K562 (cell line): ENCODE results near the gene GAL3ST3. TPM values are rescaled to one million over a fixed set of nuclear protein-coding genes. Genes with fewer than 3 reads are reported as not detected.

Experiments used
- BRD9 ChIP-seq: fragments of 450-650 bp; IDR thresholded peaks from 2 replicates; pipeline ENCODE4 v1.6.1; 2018; ENCODE audit warnings: low read depth; ENCODE audit not compliant: partially characterized antibody
- CCNT2 ChIP-seq: IDR thresholded peaks from 2 replicates; pipeline ENCODE4 v1.6.1; 2011; ENCODE audit warnings: borderline replicate concordance, low read depth, mild to moderate bottlenecking, moderate library complexity, mixed read lengths, low read length; ENCODE audit not compliant: insufficient read length; ENCODE audit errors: extremely low read depth
- HMG20B ChIP-seq: fragments of 250-450 bp; sonication (Bioruptor Pico); IDR thresholded peaks from 2 replicates; pipeline ENCODE4 v1.5.0; 2021; ENCODE audit warnings: mild to moderate bottlenecking
- NFATC3 ChIP-seq: fragments of 450-650 bp; IDR thresholded peaks from 2 replicates; pipeline ENCODE4 v1.6.1; 2017; ENCODE audit warnings: mild to moderate bottlenecking
- RBBP5 ChIP-seq: fragments of 200-600 bp; sonication (generic); IDR thresholded peaks from 2 replicates; pipeline ENCODE4 v1.6.1; 2012; ENCODE audit warnings: borderline replicate concordance, mild to moderate bottlenecking, low read length, control low read depth, inconsistent platforms; ENCODE audit not compliant: insufficient read depth, poor library complexity, severe bottlenecking
- REST ChIP-seq, 2 experiments: fragments of 450-650 bp; formaldehyde crosslinking in 1 of 2; IDR thresholded peaks; 2 replicates each; pipeline versions ENCODE4 v1.4.0 to v1.6.1; 2014 to 2020; ENCODE audit warnings: mild to moderate bottlenecking in 2 of 2, borderline replicate concordance in 1 of 2, low read depth in 1 of 2
- SIN3B ChIP-seq: fragments of 450-650 bp; IDR thresholded peaks from 2 replicates; pipeline ENCODE4 v1.6.1; 2017; ENCODE audit warnings: low read depth, mild to moderate bottlenecking, moderate library complexity
- SMARCA4 ChIP-seq: fragments of 450-650 bp; IDR thresholded peaks from 2 replicates; pipeline ENCODE4 v1.6.1; 2016
- TARDBP ChIP-seq: fragments of 450-650 bp; IDR thresholded peaks from 2 replicates; pipeline ENCODE4 v1.6.1; 2016
- TBL1XR1 ChIP-seq, 2 experiments: IDR thresholded peaks; 2 replicates each; pipeline ENCODE4 v1.6.1; 2012; ENCODE audit warnings: improper control_type of control experiment in 2 of 2, low read length in 2 of 2, mild to moderate bottlenecking in 1 of 2
- TCF7 ChIP-seq: sonication (generic); IDR thresholded peaks from 2 replicates; pipeline ENCODE4 v1.6.1; 2016; ENCODE audit warnings: antibody characterized with exemption, borderline replicate concordance
- ZBTB5 ChIP-seq: fragments of 450-650 bp; IDR thresholded peaks from 2 replicates; pipeline ENCODE4 v1.6.1; 2017; ENCODE audit warnings: antibody characterized with exemption
- ZNF197 ChIP-seq: fragments of 200-800 bp; sonication (Bioruptor generic); IDR thresholded peaks from 2 replicates; pipeline ENCODE4 v1.6.1; 2016; ENCODE audit warnings: low read depth, missing genetic modification characterization, missing compliant biosample characterization
- ZNF780A ChIP-seq: fragments of 250-450 bp; sonication (Bioruptor Pico); IDR thresholded peaks from 2 replicates; pipeline ENCODE4 v1.5.0; 2021; ENCODE audit warnings: mild to moderate bottlenecking
- ZNF785 ChIP-seq: fragments of 250-450 bp; sonication (Bioruptor Pico); IDR thresholded peaks from 2 replicates; pipeline ENCODE4 v1.4.0; 2020; ENCODE audit warnings: mild to moderate bottlenecking
- polyA plus RNA-seq, 8 experiments: library from polyadenylated mRNA; depleted of rRNA in 4 of 8; stranded (reverse) in 5 of 8; unstranded in 3 of 8; fragments of >200 nt; fragmentation: Nextera tagmentation in 2 of 8; fragmentation: Illumina TruSeq in 1 of 8; extraction: Ambion mirVana in 2 of 8; extraction: Trizol in 1 of 8; gene quantifications; 2 replicates each; pipeline versions ENCODE4 v1.2.1 to v1.2.3, GENCODE V29; 2011 to 2014; ENCODE audit warnings: inconsistent platforms in 1 of 8, missing spikeins in 1 of 8
- total RNA-seq, 7 experiments: library from RNA; depleted of rRNA in 6 of 7; stranded (reverse); fragments of >200 nt in 6 of 7; fragmentation: Illumina TruSeq in 2 of 7; extraction: Trizol in 2 of 7; gene quantifications; 2 replicates each; pipeline versions ENCODE4 v1.2.1 to v1.2.3, GENCODE V29; 2011 to 2021; ENCODE audit warnings: low replicate concordance in 1 of 7
- TF ChIP-seq, protein P1 (sequence below): fragments of 450-650 bp; IDR thresholded peaks from 2 replicates; pipeline ENCODE4 v1.6.1; 2017; ENCODE audit warnings: mild to moderate bottlenecking, moderate library complexity

The GAL3ST3 gene
- total and polyA plus RNA-seq, 9 of the 15 experiments (the other 6 are each of a cell fraction or from before 2014, with no cell fraction given): not detected

GRCh38 chr11:66069715-66070603 is 21.0 kb upstream of the GAL3ST3 start, which contains the start of gene PACS1 (continued):
- TF ChIP-seq BRD9 (no peak), SIN3B (0 out of 2 replicates have a peak, but pooled peaks have one; percentile 56), ZNF197 (CRISPR knock-in tag) (no peak), SMARCA4 (no peak), CCNT2 (peak; percentile 73), NFATC3 (no peak), TCF7 (no peak), ZNF780A (CRISPR knock-in tag) (no peak), TBL1XR1 (IDR thresholded peaks at IDR 0.05; ENCODE audit: low read length in 2 of 2) (no peak), REST (IDR thresholded peaks at IDR 0.05; ENCODE audit: borderline replicate concordance) (no peak), REST (CRISPR knock-in tag; IDR thresholded peaks at IDR 0.05; ENCODE audit: low read depth) (peak; percentile 79; the same call in 1 of the 2 replicates), HMG20B (CRISPR knock-in tag) (no peak), TARDBP (no peak), ZBTB5 (no peak), ZNF785 (CRISPR knock-in tag) (no peak), RBBP5 (peak; percentile 46)
- TF ChIP-seq, protein P1, sequence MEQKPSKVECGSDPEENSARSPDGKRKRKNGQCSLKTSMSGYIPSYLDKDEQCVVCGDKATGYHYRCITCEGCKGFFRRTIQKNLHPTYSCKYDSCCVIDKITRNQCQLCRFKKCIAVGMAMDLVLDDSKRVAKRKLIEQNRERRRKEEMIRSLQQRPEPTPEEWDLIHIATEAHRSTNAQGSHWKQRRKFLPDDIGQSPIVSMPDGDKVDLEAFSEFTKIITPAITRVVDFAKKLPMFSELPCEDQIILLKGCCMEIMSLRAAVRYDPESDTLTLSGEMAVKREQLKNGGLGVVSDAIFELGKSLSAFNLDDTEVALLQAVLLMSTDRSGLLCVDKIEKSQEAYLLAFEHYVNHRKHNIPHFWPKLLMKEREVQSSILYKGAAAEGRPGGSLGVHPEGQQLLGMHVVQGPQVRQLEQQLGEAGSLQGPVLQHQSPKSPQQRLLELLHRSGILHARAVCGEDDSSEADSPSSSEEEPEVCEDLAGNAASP: no peak
